HEK293 (cell line): ENCODE measurements around the gene TMEM42.

Source experiments
- CTCF ChIA-PET: fragments of 350-600 bp; formaldehyde crosslinking; extraction: SDS; loops from one replicate; lab custom pipeline; 2021; ENCODE audit warnings: antibody characterized with exemption; lab: Yijun Ruan, JAX
- POLR2A ChIA-PET: fragments of 300-600 bp; formaldehyde crosslinking; extraction: SDS; loops from one replicate; lab custom pipeline; 2020; ENCODE audit warnings: antibody characterized with exemption, inconsistent platforms; lab: Yijun Ruan, JAX
- H3K27ac ChIP-seq: fragments of 200-500 bp; sonication (Bioruptor generic); 2 replicates; pipeline ENCODE4 v1.5.1; 2014; ENCODE audit warnings: low read depth, low read length, control low read depth, inconsistent platforms; ENCODE audit errors: extremely low read depth
- H3K36me3 ChIP-seq, 2 experiments: fragments of 200-500 bp in 1 of 2; sonication (Bioruptor generic) in 1 of 2; 1 replicate in 1 of 2; 2 replicates in 1 of 2; pipeline ENCODE4 v1.5.1; 2014 to 2017; ENCODE audit warnings: inconsistent platforms in 2 of 2, low read length in 2 of 2; ENCODE audit not compliant: control insufficient read depth in 2 of 2, insufficient read depth in 1 of 2
- H3K4me1 ChIP-seq: fragments of 200-500 bp; sonication (Bioruptor generic); 2 replicates; pipeline ENCODE4 v1.5.1; 2014; ENCODE audit warnings: mild to moderate bottlenecking, low read length, inconsistent platforms; ENCODE audit not compliant: control insufficient read depth, insufficient read depth
- H3K4me3 ChIP-seq: 2 replicates; pipeline ENCODE4 v1.5.1; 2011; ENCODE audit warnings: low read depth, mild to moderate bottlenecking, control low read depth, low read length, moderate library complexity
- H3K9me3 ChIP-seq: fragments of 200-500 bp; sonication (Bioruptor generic); 2 replicates; pipeline ENCODE4 v1.5.1; 2014; ENCODE audit warnings: low read depth, low read length, inconsistent platforms; ENCODE audit not compliant: control insufficient read depth, insufficient read depth
- ATF2 ChIP-seq: fragments of 450-650 bp; formaldehyde crosslinking; IDR thresholded peaks from 2 replicates; pipeline ENCODE4 v1.5.1; 2016; ENCODE audit warnings: missing biosample characterization, missing genetic modification characterization, low read depth
- MYNN ChIP-seq: fragments of 450-650 bp; formaldehyde crosslinking; IDR thresholded peaks from 2 replicates; pipeline ENCODE4 v1.5.1; 2016; ENCODE audit warnings: missing biosample characterization, missing genetic modification characterization, borderline replicate concordance
- MZF1 ChIP-seq: fragments of 450-650 bp; formaldehyde crosslinking; IDR thresholded peaks from 2 replicates; pipeline ENCODE4 v1.5.1; 2017; ENCODE audit warnings: missing biosample characterization, missing genetic modification characterization, borderline replicate concordance
- SETDB1 ChIP-seq: IDR thresholded peaks from one replicate; pipeline ENCODE4 v1.6.1; 2017; ENCODE audit warnings: mild to moderate bottlenecking, low read length, moderate library complexity, mixed read lengths; ENCODE audit not compliant: insufficient read length
- ZFHX2 ChIP-seq: fragments of 450-650 bp; formaldehyde crosslinking; conservative IDR thresholded peaks from 2 replicates; pipeline ENCODE4 v1.5.1; 2016; ENCODE audit warnings: missing biosample characterization, missing genetic modification characterization
- ZIC2 ChIP-seq: fragments of 450-650 bp; formaldehyde crosslinking; IDR thresholded peaks from 2 replicates; pipeline ENCODE4 v1.5.1; 2016; ENCODE audit warnings: missing biosample characterization, missing genetic modification characterization
- ZNF266 ChIP-seq: fragments of 450-650 bp; formaldehyde crosslinking; IDR thresholded peaks from 2 replicates; pipeline ENCODE4 v1.5.1; 2016; ENCODE audit warnings: missing biosample characterization, missing genetic modification characterization, low read depth
- ZNF394 ChIP-seq: fragments of 450-650 bp; formaldehyde crosslinking; IDR thresholded peaks from 2 replicates; pipeline ENCODE4 v1.5.1; 2016; ENCODE audit warnings: missing biosample characterization, missing genetic modification characterization, mild to moderate bottlenecking, moderate library complexity, borderline replicate concordance
- ZNF488 ChIP-seq: fragments of 450-650 bp; formaldehyde crosslinking; IDR thresholded peaks from 2 replicates; pipeline ENCODE4 v1.5.1; 2016; ENCODE audit warnings: missing biosample characterization, missing genetic modification characterization
- ZNF530 ChIP-seq: fragments of 450-650 bp; formaldehyde crosslinking; IDR thresholded peaks from 2 replicates; pipeline ENCODE4 v1.5.1; 2016; ENCODE audit warnings: low read depth, missing biosample characterization, missing genetic modification characterization
- ZNF561 ChIP-seq: fragments of 450-650 bp; IDR thresholded peaks from 2 replicates; pipeline ENCODE4 v1.5.1; 2018; ENCODE audit warnings: missing biosample characterization, missing genetic modification characterization, borderline replicate concordance
- ZNF639 ChIP-seq: fragments of 450-650 bp; formaldehyde crosslinking; IDR thresholded peaks from 2 replicates; pipeline ENCODE4 v1.5.1; 2016; ENCODE audit warnings: missing biosample characterization, missing genetic modification characterization

Gene TMEM42

GRCh38 chr3:44833394-44833793, 28.3 kb upstream of the TMEM42 start:
- Histone ChIP-seq H3K27ac (no peak overlapping the region), H3K4me3 (no peak overlapping the region), H3K36me3 (peaks cover 3 to 74% of the 10 kb centered on the region in 2 experiments; a peak in 2 of 3 replicates), H3K9me3 (no peaks in the 10 kb centered on the region), H3K4me1 (no peaks in the 10 kb centered on the region)
- TF ChIP-seq ZNF394 (tag by site-specific recombination) = no peak
- no peak for TF ChIP-seq ZIC2 (tag by site-specific recombination)
- POLR2A ChIA-PET = no interaction called here
- CTCF ChIA-PET = no interaction called here

- Histone ChIP-seq H3K4me1 (no peaks in the 10 kb centered on the region), H3K36me3 (peaks cover 11 to 81% of the 10 kb centered on the region in 2 experiments; a peak in 2 of 3 replicates), H3K27ac (no peak overlapping the region), H3K9me3 (no peaks in the 10 kb centered on the region), H3K4me3 (no peak overlapping the region)
- TF ChIP-seq MYNN (tag by site-specific recombination) = no peak
- peak; percentile 37; the same call in 1 of the 2 replicates for TF ChIP-seq ATF2 (tag by site-specific recombination)
- ChIA-PET POLR2A (no interaction called here), CTCF (no interaction called here)
These were observed 26.0 kb upstream of the TMEM42 start for GRCh38 chr3:44835684-44836083.

GRCh38 chr3:44842376-44842775, 19.3 kb upstream of the TMEM42 start:
- H3K27ac ChIP-seq = no peak overlapping the region
- H3K4me3 ChIP-seq = no peak overlapping the region
- CTCF ChIA-PET = no interaction called here
- TF ChIP-seq ZFHX2 (tag by site-specific recombination) (no peak), ZNF530 (tag by site-specific recombination) (no peak), ZNF488 (no peak), ZNF561 (tag by site-specific recombination) (no peak)
- H3K9me3 ChIP-seq = no peaks in the 10 kb centered on the region
- POLR2A ChIA-PET = no interaction called here
- H3K36me3 ChIP-seq = peaks cover 13 to 93% of the 10 kb centered on the region in 2 experiments; a peak in 2 of 3 replicates
- no peaks in the 10 kb centered on the region for H3K4me1 ChIP-seq

- H3K36me3 ChIP-seq = peaks cover 9 to 80% of the 10 kb centered on the region in 2 experiments
- no peaks in the 10 kb centered on the region for H3K4me1 ChIP-seq
- H3K4me3 ChIP-seq = no peak overlapping the region
- no peak overlapping the region for H3K27ac ChIP-seq
- CTCF ChIA-PET = no interaction called here
- POLR2A ChIA-PET = no interaction called here
- no peaks in the 10 kb centered on the region for H3K9me3 ChIP-seq
- TF ChIP-seq SETDB1 (no peak), ZNF266 (no peak), ZNF639 (tag by site-specific recombination) (no peak), MZF1 (tag by site-specific recombination) (no peak)
- TF ChIP-seq, all 188 proteins: peak for 0
These were observed 15.9 kb upstream of the TMEM42 start for GRCh38 chr3:44845528-44846520.
